ENCODE measurements around the gene GRAP. TPM values are rescaled to one million over a fixed set of nuclear protein-coding genes. Genes with fewer than 3 reads are reported as not detected.

The GRAP gene
- total RNA-seq, 1 donor from 2014 or later, result 50.2 TPM

- H3K4me3 Mint-ChIP-seq (ENCODE audit: unreplicated experiment), result no peak overlapping the region
- H3K36me3 Mint-ChIP-seq (ENCODE audit: low read depth, unreplicated experiment), result peaks cover 2% of the 10 kb centered on the region
- no peak for DNase-seq (ENCODE audit: low spot score)
- H3K27ac Mint-ChIP-seq (ENCODE audit: unreplicated experiment), result no peak overlapping the region
- TF ChIP-seq CTCF (IDR thresholded peaks at IDR 0.05; ENCODE audit: unreplicated experiment), result no peak
- peaks cover 5% of the 10 kb centered on the region for H3K4me1 Mint-ChIP-seq (ENCODE audit: unreplicated experiment)
- H3K9me3 Mint-ChIP-seq (ENCODE audit: unreplicated experiment), result no peaks in the 10 kb centered on the region
- H3K27me3 Mint-ChIP-seq (ENCODE audit: unreplicated experiment), result peaks cover 28% of the 10 kb centered on the region
These were observed 32.0 kb downstream of the GRAP start for GRCh38 chr17:19014628-19015215.

GRCh38 chr17:19013806-19014627 is 32.7 kb downstream of the GRAP start:
- Mint-ChIP-seq H3K36me3 (ENCODE audit: low read depth, unreplicated experiment) (peaks cover 4% of the 10 kb centered on the region), H3K27me3 (ENCODE audit: unreplicated experiment) (peaks cover 27% of the 10 kb centered on the region), H3K9me3 (ENCODE audit: unreplicated experiment) (no peaks in the 10 kb centered on the region), H3K4me3 (ENCODE audit: unreplicated experiment) (no peak overlapping the region), H3K27ac (ENCODE audit: unreplicated experiment) (no peak overlapping the region), H3K4me1 (ENCODE audit: unreplicated experiment) (peaks cover 5% of the 10 kb centered on the region)
- no peak for DNase-seq (ENCODE audit: low spot score)
- no peak for TF ChIP-seq CTCF (IDR thresholded peaks at IDR 0.05; ENCODE audit: unreplicated experiment)

GRCh38 chr17:19013226-19013625 is 33.5 kb downstream of the GRAP start:
- Mint-ChIP-seq H3K4me1 (ENCODE audit: unreplicated experiment) (peaks cover 5% of the 10 kb centered on the region), H3K27ac (ENCODE audit: unreplicated experiment) (no peak overlapping the region), H3K9me3 (ENCODE audit: unreplicated experiment) (no peaks in the 10 kb centered on the region), H3K27me3 (ENCODE audit: unreplicated experiment) (peaks cover 20% of the 10 kb centered on the region), H3K36me3 (ENCODE audit: low read depth, unreplicated experiment) (peaks cover 4% of the 10 kb centered on the region), H3K4me3 (ENCODE audit: unreplicated experiment) (no peak overlapping the region)
- DNase-seq (ENCODE audit: low spot score), result no peak
- TF ChIP-seq CTCF (IDR thresholded peaks at IDR 0.05; ENCODE audit: unreplicated experiment), result no peak

- Mint-ChIP-seq H3K27me3 (ENCODE audit: unreplicated experiment) (peaks cover 18% of the 10 kb centered on the region), H3K9me3 (ENCODE audit: unreplicated experiment) (no peaks in the 10 kb centered on the region), H3K36me3 (ENCODE audit: low read depth, unreplicated experiment) (peaks cover 4% of the 10 kb centered on the region), H3K4me3 (ENCODE audit: unreplicated experiment) (no peak overlapping the region), H3K27ac (ENCODE audit: unreplicated experiment) (peak overlapping the region; percentile 36), H3K4me1 (ENCODE audit: unreplicated experiment) (peaks cover 5% of the 10 kb centered on the region)
- no peak for DNase-seq (ENCODE audit: low spot score)
- no peak for TF ChIP-seq CTCF (IDR thresholded peaks at IDR 0.05; ENCODE audit: unreplicated experiment)
These were observed 34.3 kb downstream of the GRAP start for GRCh38 chr17:19012171-19013080.

Data from endothelial cell (in vitro differentiated cells).